ENCODE measurements around the gene BATF3. TPM values are rescaled to one million over a fixed set of nuclear protein-coding genes. Genes with fewer than 3 reads are reported as not detected.
A peak's percentile ranks its signal among the peaks of the same experiment; 100 is the strongest.

The BATF3 gene
- total RNA-seq, 1 donor from 2014 or later, result 18.4 TPM

GRCh38 chr1:212638492-212639151 is 61.0 kb downstream of the BATF3 start:
- no peak for DNase-seq (ENCODE audit: low spot score in 2 of 2)
- Histone ChIP-seq H3K36me3 (no peaks in the 10 kb centered on the region), H3K27ac (peak overlapping the region; percentile 66 to 73), H3K9me3 (no peaks in the 10 kb centered on the region), H3K27me3 (no peaks in the 10 kb centered on the region), H3K4me3 (no peak overlapping the region), H3K4me1 (peaks cover 5 to 11% of the 10 kb centered on the region in 2 donors)
- intact Hi-C loops (cut with DNase I), result no loop called here
- no peak for TF ChIP-seq CTCF (IDR thresholded peaks at IDR 0.05)

- no peak for DNase-seq (ENCODE audit: low spot score in 2 of 2)
- no peak overlapping the region for H3K4me3 ChIP-seq
- no peak for TF ChIP-seq CTCF (IDR thresholded peaks at IDR 0.05)
- no peaks in the 10 kb centered on the region for H3K9me3 ChIP-seq
- intact Hi-C loops (cut with DNase I), result no loop called here
- peak overlapping the region; percentile 66 to 73 for H3K27ac ChIP-seq
- H3K27me3 ChIP-seq, result no peaks in the 10 kb centered on the region
- peaks cover 5 to 11% of the 10 kb centered on the region in 2 donors for H3K4me1 ChIP-seq
- H3K36me3 ChIP-seq, result no peaks in the 10 kb centered on the region
Observed at GRCh38 chr1:212637902-212638301, 61.7 kb downstream of the BATF3 start.

Other genes starting within 250 kb of the BATF3 start
- 79.1 TPM for gene ATF3, start 91.1 kb downstream of the BATF3 start, total RNA-seq
- 69.1 TPM for gene NSL1, start 91.9 kb upstream of the BATF3 start, total RNA-seq
- gene TATDN3, start 92.1 kb upstream of the BATF3 start, total RNA-seq, result 2.7 TPM
- not detected for gene SPATA45, start 147.8 kb upstream of the BATF3 start, total RNA-seq
- 5.7 TPM for gene FLVCR1, start 158.4 kb upstream of the BATF3 start, total RNA-seq